ENCODE measurements around the gene SMIM12. TPM values are rescaled to one million over a fixed set of nuclear protein-coding genes. Genes with fewer than 3 reads are reported as not detected.

SMIM12 gene
- total RNA-seq, 1 donor from 2014 or later = 39.6 TPM

GRCh38 chr1:34865573-34865972 lies 6.0 kb upstream of the SMIM12 start:
- Mint-ChIP-seq H3K9me3 (ENCODE audit: unreplicated experiment) (no peaks in the 10 kb centered on the region), H3K4me3 (ENCODE audit: unreplicated experiment) (peak overlapping the region; percentile 64), H3K27ac (ENCODE audit: unreplicated experiment) (no peak overlapping the region), H3K27me3 (ENCODE audit: unreplicated experiment) (peaks cover 14% of the 10 kb centered on the region), H3K36me3 (ENCODE audit: unreplicated experiment) (no peaks in the 10 kb centered on the region), H3K4me1 (ENCODE audit: unreplicated experiment) (no peaks in the 10 kb centered on the region)
- TF ChIP-seq CTCF (IDR thresholded peaks at IDR 0.05) = no peak
- no peak for DNase-seq (ENCODE audit: extremely low spot score, unreplicated experiment)

- peaks cover 7% of the 10 kb centered on the region for H3K4me1 Mint-ChIP-seq (ENCODE audit: unreplicated experiment)
- no peaks in the 10 kb centered on the region for H3K9me3 Mint-ChIP-seq (ENCODE audit: unreplicated experiment)
- H3K27ac Mint-ChIP-seq (ENCODE audit: unreplicated experiment) = no peak overlapping the region
- no peaks in the 10 kb centered on the region for H3K36me3 Mint-ChIP-seq (ENCODE audit: unreplicated experiment)
- H3K27me3 Mint-ChIP-seq (ENCODE audit: unreplicated experiment) = peaks cover 14% of the 10 kb centered on the region
- peak overlapping the region; percentile 64 for H3K4me3 Mint-ChIP-seq (ENCODE audit: unreplicated experiment)
- DNase-seq (ENCODE audit: extremely low spot score, unreplicated experiment) = no peak
- TF ChIP-seq CTCF (IDR thresholded peaks at IDR 0.05) = no peak
These were observed 5.2 kb upstream of the SMIM12 start for GRCh38 chr1:34864759-34865158.

GRCh38 chr1:34863501-34863900 lies 4.0 kb upstream of the SMIM12 start:
- DNase-seq (ENCODE audit: extremely low spot score, unreplicated experiment) = no peak
- Mint-ChIP-seq H3K9me3 (ENCODE audit: unreplicated experiment) (no peaks in the 10 kb centered on the region), H3K27me3 (ENCODE audit: unreplicated experiment) (peaks cover 14% of the 10 kb centered on the region), H3K4me3 (ENCODE audit: unreplicated experiment) (no peak overlapping the region), H3K36me3 (ENCODE audit: unreplicated experiment) (no peaks in the 10 kb centered on the region), H3K27ac (ENCODE audit: unreplicated experiment) (no peak overlapping the region), H3K4me1 (ENCODE audit: unreplicated experiment) (peaks cover 15% of the 10 kb centered on the region)
- TF ChIP-seq CTCF (IDR thresholded peaks at IDR 0.05) = no peak

DNA sequence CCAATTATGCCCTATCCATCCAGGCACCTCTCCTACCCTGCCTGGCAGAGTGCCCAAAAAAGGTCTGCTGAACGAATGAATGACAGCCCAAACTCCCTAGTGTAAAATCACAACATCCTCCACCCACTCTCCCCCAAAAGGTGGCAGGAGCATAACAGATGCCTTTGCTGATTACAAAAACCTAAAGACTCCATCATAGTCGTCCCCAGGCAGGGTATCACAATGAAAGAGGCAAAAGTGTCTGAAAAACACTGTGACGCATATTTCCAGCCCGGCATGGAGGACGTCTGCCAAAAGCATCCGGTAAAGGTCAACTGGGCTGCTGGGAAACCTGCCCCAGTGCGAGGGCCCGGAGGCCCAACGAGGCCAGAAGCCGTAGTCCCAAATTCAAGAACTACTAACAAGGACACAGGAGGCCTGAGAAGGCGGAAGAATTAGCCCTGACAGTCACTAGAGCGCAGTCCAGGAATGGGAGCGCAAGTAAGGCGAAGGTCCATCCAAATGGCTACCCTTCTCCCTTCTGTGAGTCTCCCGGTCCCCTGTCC lies 576 bp downstream of the SMIM12 start:
- no peak for TF ChIP-seq CTCF (IDR thresholded peaks at IDR 0.05)

DNA sequence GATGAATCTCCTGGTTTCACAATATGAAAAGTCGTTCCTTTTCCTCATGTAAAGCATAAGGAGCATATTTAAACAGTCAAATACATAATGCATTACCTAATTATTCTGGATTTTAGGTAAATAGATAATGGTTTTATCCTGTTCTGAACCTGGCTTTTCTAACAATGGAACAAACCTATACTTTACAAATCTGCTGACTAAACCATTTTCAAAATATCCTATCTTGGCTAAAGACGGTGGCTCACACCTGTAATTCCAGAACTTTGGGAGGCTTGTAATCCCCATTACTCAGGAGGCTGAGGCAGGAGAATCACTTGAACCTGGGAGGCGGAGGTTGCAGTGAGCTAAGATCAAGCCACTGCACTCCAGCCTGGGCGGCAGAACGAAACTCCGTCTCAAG lies 2.9 kb downstream of the SMIM12 start:
- peaks cover 5% of the 10 kb centered on the region for H3K36me3 Mint-ChIP-seq (ENCODE audit: unreplicated experiment)
- no peaks in the 10 kb centered on the region for H3K9me3 Mint-ChIP-seq (ENCODE audit: unreplicated experiment)
- no peak for TF ChIP-seq CTCF (IDR thresholded peaks at IDR 0.05)
- H3K27ac Mint-ChIP-seq (ENCODE audit: unreplicated experiment) = no peak overlapping the region
- no peaks in the 10 kb centered on the region for H3K27me3 Mint-ChIP-seq (ENCODE audit: unreplicated experiment)
- DNase-seq (ENCODE audit: extremely low spot score, unreplicated experiment) = no peak
- H3K4me3 Mint-ChIP-seq (ENCODE audit: unreplicated experiment) = no peak overlapping the region
- peaks cover 42% of the 10 kb centered on the region for H3K4me1 Mint-ChIP-seq (ENCODE audit: unreplicated experiment)

More for the DNA sequence above, 576 bp downstream of the SMIM12 start:
- peak overlapping the region; percentile 92 for H3K27ac Mint-ChIP-seq (ENCODE audit: unreplicated experiment)
- peaks cover 31% of the 10 kb centered on the region for H3K4me1 Mint-ChIP-seq (ENCODE audit: unreplicated experiment)
- H3K9me3 Mint-ChIP-seq (ENCODE audit: unreplicated experiment) = no peaks in the 10 kb centered on the region
- H3K36me3 Mint-ChIP-seq (ENCODE audit: unreplicated experiment) = peaks cover 4% of the 10 kb centered on the region
- peaks cover 7% of the 10 kb centered on the region for H3K27me3 Mint-ChIP-seq (ENCODE audit: unreplicated experiment)
- DNase-seq (ENCODE audit: extremely low spot score, unreplicated experiment) = no peak
- H3K4me3 Mint-ChIP-seq (ENCODE audit: unreplicated experiment) = peak overlapping the region; percentile 98
